Measurements from ENCODE around the gene ESRP2.

Gene ESRP2

DNA sequence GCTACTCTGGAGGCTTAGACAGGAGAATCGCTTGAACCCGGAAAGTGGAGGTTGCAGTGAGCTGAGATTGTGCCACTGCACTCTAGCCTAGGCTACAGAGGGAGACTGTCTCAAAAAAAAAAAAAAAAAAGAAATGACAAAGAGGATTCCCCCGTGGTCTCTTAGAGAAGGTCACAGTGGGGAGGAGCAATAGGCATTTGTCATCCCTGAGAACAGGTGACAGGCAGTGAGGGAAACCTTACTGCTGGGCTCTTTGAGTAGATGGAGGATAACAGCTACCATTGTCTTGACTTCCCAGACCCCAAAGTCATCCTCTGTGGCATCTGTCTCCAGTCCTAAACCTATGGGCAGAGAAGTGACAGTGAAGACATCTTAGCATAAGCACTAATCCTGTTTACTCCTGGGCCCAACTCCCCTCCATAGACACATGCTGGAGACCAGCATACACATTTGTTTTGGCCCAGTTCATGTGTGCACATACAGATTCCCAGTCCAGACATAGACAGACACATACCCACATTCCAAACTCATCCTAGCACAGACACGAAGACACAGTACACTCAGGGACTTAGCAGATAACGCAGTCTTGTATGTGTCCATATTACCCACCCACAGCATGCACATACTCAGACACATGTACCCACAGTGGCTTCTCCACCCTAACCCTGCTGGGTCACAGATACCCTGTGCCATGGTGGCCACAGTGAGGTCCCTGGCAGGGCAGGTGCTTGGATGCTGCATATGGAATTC lies 2.7 kb downstream of the ESRP2 start:
- no peak overlapping the region for H3K4me3 ChIP-seq (ENCODE audit: low read depth, low read length)
- TF ChIP-seq, protein P1, sequence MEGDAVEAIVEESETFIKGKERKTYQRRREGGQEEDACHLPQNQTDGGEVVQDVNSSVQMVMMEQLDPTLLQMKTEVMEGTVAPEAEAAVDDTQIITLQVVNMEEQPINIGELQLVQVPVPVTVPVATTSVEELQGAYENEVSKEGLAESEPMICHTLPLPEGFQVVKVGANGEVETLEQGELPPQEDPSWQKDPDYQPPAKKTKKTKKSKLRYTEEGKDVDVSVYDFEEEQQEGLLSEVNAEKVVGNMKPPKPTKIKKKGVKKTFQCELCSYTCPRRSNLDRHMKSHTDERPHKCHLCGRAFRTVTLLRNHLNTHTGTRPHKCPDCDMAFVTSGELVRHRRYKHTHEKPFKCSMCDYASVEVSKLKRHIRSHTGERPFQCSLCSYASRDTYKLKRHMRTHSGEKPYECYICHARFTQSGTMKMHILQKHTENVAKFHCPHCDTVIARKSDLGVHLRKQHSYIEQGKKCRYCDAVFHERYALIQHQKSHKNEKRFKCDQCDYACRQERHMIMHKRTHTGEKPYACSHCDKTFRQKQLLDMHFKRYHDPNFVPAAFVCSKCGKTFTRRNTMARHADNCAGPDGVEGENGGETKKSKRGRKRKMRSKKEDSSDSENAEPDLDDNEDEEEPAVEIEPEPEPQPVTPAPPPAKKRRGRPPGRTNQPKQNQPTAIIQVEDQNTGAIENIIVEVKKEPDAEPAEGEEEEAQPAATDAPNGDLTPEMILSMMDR (conservative IDR thresholded peaks at IDR 0.05; ENCODE audit: low read depth, low read length) = no peak
- no peak for DNase-seq (ENCODE audit: low read depth)

DNA sequence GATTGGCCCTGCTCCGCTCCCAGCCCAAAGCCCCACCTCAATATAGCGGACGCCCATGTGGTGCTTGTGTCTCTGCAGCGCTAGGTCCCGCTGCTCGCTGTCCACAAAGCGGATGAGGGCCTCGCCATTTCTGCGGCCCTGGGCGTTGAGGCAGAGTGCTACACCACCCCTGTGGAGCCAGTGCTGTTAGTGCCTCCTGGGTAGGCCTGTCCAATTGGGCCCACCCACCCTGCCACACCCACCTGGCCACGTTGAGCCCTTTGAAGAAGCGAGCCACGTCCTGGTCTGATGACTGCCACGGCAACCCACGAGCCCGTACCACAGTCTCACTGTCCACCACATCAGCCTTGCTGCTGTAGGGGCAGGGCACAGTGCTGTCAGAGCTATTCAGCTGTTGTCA lies 3.6 kb downstream of the ESRP2 start:
- TF ChIP-seq, protein P1 (conservative IDR thresholded peaks at IDR 0.05; ENCODE audit: low read depth, low read length) = no peak
- no peak for DNase-seq (ENCODE audit: low read depth)
- H3K4me3 ChIP-seq (ENCODE audit: low read depth, low read length) = no peak overlapping the region

DNA sequence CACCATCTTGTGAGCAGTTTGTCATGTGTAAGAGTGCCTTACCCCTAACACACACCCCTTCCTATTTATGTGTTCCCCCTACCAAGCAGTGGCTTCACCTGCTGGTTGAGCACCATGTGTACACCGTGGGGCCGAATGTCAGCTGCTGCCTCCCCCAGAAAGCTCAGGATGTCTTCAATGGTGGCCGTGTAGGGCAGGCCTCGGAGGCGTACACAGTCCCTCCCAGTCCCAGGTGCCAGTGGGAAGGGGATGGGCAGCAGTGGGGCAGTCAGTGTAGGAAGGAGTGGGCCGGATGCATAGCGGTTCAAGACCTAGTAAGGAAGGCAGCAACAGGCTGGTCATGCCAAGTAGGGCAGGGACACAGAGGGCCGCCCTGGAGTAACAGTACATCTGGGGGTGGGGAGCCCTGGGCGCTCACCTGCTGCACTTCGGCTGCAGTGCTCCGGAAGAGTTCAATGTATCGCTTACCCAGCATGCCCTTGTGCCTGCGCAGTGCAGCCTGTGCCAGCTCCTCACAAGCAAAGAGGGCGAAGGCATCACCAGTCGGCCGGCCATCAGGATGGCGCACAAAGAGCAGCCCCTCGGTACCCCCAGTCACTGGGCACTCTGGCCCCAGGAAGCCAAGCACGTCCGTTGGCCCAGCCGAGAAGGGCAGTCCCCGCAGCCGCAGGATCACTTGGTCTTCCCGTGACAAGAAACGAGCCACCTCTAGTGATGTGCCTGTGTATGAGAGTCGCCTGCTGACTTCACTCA lies 4.4 kb downstream of the ESRP2 start:
- H3K4me3 ChIP-seq (ENCODE audit: low read depth, low read length) = no peak overlapping the region
- TF ChIP-seq, protein P1 (conservative IDR thresholded peaks at IDR 0.05; ENCODE audit: low read depth, low read length) = no peak
- no peak for DNase-seq (ENCODE audit: low read depth)

DNA sequence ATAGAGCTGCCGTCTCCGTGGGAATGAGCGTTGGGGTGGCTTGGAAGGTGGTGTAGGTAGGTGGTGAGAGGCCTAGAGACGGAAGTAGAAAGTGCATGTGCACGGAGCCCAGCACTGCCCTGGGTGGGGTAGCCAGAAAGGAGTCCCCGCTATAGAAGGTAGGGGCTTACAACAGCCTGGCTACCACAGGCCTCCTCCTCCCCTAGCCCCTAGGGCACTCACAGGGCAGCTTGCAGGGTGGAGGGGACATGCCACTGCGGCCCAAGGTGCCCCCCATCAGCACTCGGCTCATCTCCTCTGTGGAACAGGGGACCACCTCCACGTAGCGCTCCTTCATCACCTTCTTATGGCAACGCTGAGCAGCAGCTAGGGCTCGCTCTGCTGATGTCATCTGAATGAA lies 5.0 kb downstream of the ESRP2 start:
- H3K4me3 ChIP-seq (ENCODE audit: low read depth, low read length) = no peak overlapping the region
- TF ChIP-seq, protein P1 (conservative IDR thresholded peaks at IDR 0.05; ENCODE audit: low read depth, low read length) = no peak
- no peak for DNase-seq (ENCODE audit: low read depth)

DNA sequence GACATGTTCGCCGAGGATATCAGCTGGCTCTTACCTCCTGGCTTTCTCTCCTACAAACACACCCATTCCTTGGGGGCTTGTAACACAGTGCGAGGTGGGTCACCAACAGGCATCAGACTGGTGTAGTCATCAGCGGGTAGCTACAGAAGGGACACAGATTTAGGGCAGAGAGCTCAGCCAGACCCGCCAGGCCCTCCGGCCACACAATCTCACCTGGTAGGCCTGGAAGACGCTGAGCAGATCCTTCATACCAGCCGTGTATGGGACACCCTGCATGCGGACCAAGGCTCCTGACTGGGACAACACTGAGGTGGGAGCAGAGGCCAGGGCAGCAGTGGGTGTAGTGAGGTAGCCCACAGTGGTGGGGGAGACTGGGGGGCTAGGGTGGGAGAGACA lies 5.8 kb downstream of the ESRP2 start:
- DNase-seq (ENCODE audit: low read depth) = no peak
- H3K4me3 ChIP-seq (ENCODE audit: low read depth, low read length) = no peak overlapping the region
- TF ChIP-seq, protein P1 (conservative IDR thresholded peaks at IDR 0.05; ENCODE audit: low read depth, low read length) = no peak

DNA sequence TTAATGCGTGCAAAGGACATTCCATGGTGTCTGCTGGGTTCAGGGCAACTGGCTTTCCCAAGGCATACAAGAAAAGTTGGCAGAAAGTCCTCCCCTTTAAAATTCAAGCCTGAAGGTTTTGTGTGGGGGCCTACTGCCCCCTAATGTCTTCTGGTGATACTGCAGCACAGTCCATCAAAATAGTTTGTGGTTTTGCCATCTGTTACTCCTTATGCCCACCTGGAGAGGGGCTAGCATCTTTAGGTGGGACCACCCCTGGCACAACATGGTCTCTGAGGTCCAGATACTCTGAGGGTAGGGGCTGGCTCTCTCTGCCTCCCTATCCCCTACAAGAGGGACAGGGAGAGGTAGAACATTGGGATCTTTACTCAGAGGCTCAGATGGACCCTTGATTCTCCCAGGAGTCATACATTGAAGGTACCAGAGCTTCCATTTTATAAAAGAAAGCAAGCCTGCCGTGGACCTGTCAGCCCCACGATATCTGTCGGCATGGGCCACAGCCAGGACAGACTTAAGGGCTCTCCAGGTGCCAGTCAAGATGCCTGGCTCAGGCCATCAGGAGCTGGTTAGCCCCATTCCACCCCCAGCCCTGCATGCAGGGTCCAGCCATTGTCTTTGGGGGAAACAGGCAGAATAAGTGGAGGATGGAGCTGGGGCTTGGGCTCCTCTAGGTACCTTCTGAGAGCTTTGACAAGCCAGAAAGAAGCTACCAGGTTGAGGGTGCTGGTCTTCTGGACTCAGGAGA lies 6.3 kb downstream of the ESRP2 start:
- peak; percentile 72 for DNase-seq (ENCODE audit: low read depth)
- no peak overlapping the region for H3K4me3 ChIP-seq (ENCODE audit: low read depth, low read length)
- TF ChIP-seq, protein P1 (conservative IDR thresholded peaks at IDR 0.05; ENCODE audit: low read depth, low read length) = peak; percentile 91
